Cardiac ventricle fibroblast (primary cell): ENCODE measurements around the gene MYH9. TPM values are rescaled to one million over a fixed set of nuclear protein-coding genes. Genes with fewer than 3 reads are reported as not detected.

ENCODE experiments used
- total RNA-seq: library from RNA; depleted of rRNA; stranded (reverse); fragments of >200 nt; gene quantifications from 2 replicates; pipeline ENCODE4 v1.2.3, GENCODE V29; 2015

Gene MYH9
- 227 and 236 TPM in 2 replicates for total RNA-seq

DNA sequence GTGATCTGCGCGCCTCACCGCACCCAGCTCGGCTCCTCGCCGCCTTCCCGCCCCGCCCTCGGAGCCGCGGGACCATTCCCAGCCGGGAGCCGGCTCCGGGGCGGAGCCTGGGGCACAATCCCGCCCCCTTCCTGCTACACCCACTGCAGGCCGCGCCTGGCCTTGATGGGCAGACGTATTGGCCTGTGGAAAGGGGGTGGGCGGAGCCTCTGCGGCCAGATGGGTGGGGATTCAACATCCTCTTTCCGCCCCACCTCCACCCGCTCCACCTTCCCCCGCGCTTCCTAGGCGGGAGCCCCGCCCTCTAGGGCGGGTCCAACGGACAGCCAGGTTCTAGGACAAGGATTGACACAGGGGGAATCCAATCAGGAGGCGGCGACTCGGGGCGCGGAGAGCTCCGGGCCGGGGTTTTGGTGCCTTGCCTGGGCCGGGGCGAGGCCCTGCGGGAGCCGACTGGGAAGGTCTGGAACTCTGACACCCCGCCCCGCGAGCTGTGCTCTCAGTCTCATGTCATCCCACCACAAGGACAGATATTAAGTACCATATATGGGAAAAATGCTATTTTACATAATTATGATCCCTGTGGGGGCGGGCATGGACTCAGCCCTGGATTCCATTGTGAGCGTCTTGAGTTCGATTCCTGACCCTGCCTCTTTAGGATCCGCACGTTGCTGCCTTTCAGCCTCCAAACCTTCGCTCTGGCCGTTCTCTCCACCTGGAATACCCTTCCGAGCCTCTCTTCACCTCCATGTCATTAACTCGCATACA lies at the start of gene MYH9:
TSS of gene MYH9 (minus strand) at position 9 of the 768 bp plus-strand sequence. CDS start 38,731 bp downstream, outside the sequence.

DNA sequence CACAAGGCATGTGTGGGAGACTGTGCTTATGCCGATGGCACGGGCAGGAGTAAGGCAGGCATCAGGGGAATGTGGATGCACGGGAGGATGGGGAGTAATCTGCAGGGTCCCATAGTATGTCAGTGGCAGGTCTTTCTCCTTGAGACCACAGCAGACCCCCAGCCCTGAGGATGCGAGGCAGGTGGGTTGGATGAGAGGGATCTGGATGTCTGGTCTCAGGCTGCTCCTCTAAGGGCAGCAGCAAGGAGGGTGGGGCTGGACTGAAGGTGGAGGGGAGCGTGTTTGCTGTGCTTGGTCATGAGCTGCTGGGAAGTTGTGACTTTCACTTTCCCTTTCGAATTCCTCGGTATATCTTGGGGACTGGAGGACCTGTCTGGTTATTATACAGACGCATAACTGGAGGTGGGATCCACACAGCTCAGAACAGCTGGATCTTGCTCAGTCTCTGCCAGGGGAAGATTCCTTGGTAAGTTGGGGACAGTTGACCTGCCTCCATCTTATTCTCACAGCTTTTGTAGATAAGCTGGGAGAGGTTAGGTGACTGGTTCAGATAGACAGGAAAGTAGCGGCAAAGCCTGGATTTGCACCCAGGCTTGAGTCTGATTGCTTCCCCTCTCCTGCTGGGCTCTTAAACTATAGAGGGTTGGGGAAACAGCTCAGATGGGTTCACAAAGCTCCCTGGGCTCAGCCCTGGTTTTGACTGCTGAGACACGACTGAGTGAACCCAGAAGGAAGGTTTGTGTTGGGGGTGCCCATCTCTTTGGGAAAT lies 134.8 kb downstream of the MYH9 start, which contains the start of gene APOL1:
TSS of gene APOL1 (plus strand) at position 380 of the 769 bp plus-strand sequence. CDS start 1,823 bp downstream, outside the sequence.

DNA sequence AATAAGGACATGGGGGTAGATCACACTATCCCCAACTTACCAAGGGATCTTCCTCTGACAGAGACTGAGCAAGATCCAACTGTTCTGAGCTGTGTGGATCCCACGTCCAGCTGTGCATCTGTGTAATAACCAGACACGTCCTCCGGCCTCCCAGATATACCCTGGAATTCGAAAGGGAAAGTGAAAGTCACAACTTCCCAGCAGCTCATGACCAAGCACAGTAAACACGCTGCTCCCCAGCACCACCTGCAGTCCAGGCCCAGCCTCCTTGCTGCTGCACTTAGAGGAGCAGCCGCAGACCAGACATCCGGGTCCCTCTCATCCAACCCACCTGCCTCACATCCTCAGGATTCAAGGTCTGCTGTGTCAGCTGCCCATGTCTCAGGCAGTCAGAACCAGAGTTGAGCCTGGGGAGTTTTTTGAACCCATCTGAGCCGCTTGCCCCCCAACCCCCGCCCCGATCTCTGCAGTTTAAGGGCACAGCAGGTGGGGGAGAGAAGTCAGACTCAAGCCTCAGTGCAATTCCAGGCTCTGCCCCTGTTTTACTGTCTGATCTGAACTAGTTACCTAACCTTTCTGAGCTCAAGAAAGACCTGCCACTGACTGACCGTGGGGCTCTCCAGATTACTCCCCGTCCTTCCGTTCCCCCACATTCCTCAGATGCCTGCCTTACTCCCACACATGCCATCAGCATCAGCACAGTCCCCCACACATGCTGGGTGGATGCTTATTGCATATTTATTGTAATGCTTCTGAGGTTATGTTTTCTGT lies 148.2 kb downstream of the MYH9 start, which contains the start of gene APOL2:
TSS of gene APOL2 (minus strand) at position 127 of the 771 bp plus-strand sequence. CDS start 6,365 bp downstream, outside the sequence.

Other genes with a start within 250 kb of the MYH9 start
- gene APOL3, start 227.2 kb downstream of the MYH9 start, total RNA-seq: 13.9 and 22.9 TPM in 2 replicates
- gene APOL4, start 186.2 kb downstream of the MYH9 start, total RNA-seq: 4.3 and 5.1 TPM in 2 replicates
- gene APOL2, start 148.4 kb downstream of the MYH9 start, total RNA-seq: 28.3 and 31.0 TPM in 2 replicates
- 17.5 and 18.8 TPM in 2 replicates for gene APOL1, start 134.8 kb downstream of the MYH9 start, total RNA-seq
- 65.1 and 69.6 TPM in 2 replicates for gene TXN2, start 93.7 kb upstream of the MYH9 start, total RNA-seq
- 13.6 and 14.9 TPM in 2 replicates for gene FOXRED2, start 119.1 kb upstream of the MYH9 start, total RNA-seq
- gene EIF3D, start 141.2 kb upstream of the MYH9 start, total RNA-seq: 261 and 311 TPM in 2 replicates